H1 (cell line): ENCODE results near the gene CPSF2. TPM values are rescaled to one million over a fixed set of nuclear protein-coding genes. Genes with fewer than 3 reads are reported as not detected.

ENCODE experiments used
- CTCF ChIA-PET: fragments of 300-600 bp; sonication (Branson Sonifier 250); formaldehyde crosslinking; loops from one replicate; lab custom pipeline; 2021; ENCODE audit not compliant: partially characterized antibody; lab: Charles Lee
- POLR2A ChIA-PET: fragments of 300-600 bp; sonication (Branson Sonifier 250); formaldehyde crosslinking; loops from one replicate; lab custom pipeline; 2021; ENCODE audit warnings: inconsistent platforms; ENCODE audit not compliant: partially characterized antibody; lab: Charles Lee
- DNase-seq, 2 experiments: peaks; one replicate each; pipeline versions ENCODE4 v3.0.0 to v3.0.0-alpha.2; 2010 to 2022; ENCODE audit warnings: low spot score in 2 of 2, low read depth in 1 of 2, mixed read lengths in 1 of 2
- FAIRE-seq: peaks from 2 replicates; lab custom pipeline; 2011; peaks lifted over from hg19 to GRCh38; lab: Jason Lieb, UNC
- H2AFZ ChIP-seq: 2 replicates; pipeline ENCODE4 v1.8.1; 2012; ENCODE audit warnings: low read length, inconsistent platforms
- H2AK5ac ChIP-seq: 2 replicates; pipeline ENCODE4 v1.6.1; 2013; ENCODE audit warnings: low read depth, low read length
- H2BK120ac ChIP-seq: replicated peaks from 2 replicates; pipeline ENCODE3; 2013; ENCODE audit warnings: low read depth, low read length, inconsistent platforms
- H2BK12ac ChIP-seq: 2 replicates; pipeline ENCODE4 v1.6.1; 2013; ENCODE audit warnings: low read depth, low read length
- H2BK15ac ChIP-seq: 2 replicates; pipeline ENCODE4 v1.6.1; 2013; ENCODE audit warnings: low read length
- H2BK20ac ChIP-seq: 2 replicates; pipeline ENCODE4 v1.6.1; 2013; ENCODE audit warnings: low read length
- H2BK5ac ChIP-seq: 2 replicates; pipeline ENCODE4 v1.6.1; 2013; ENCODE audit warnings: low read depth, low read length
- H3K14ac ChIP-seq: 2 replicates; pipeline ENCODE4 v1.6.1; 2013; ENCODE audit warnings: inconsistent platforms; ENCODE audit not compliant: insufficient read length
- H3K18ac ChIP-seq: 2 replicates; pipeline ENCODE4 v1.6.1; 2013; ENCODE audit warnings: low read length; ENCODE audit errors: extremely low read depth
- H3K23ac ChIP-seq: 2 replicates; pipeline ENCODE4 v1.6.1; 2013; ENCODE audit warnings: inconsistent platforms; ENCODE audit not compliant: insufficient read length
- H3K23me2 ChIP-seq: 2 replicates; pipeline ENCODE4 v1.6.1; 2013; ENCODE audit warnings: low read depth, low read length
- H3K27ac ChIP-seq: 2 replicates; pipeline ENCODE4 v1.6.1; 2011; ENCODE audit warnings: low read depth, low read length, inconsistent platforms
- H3K27me3 ChIP-seq, 4 experiments: replicated peaks in 1 of 4; 1 replicate in 1 of 4; 2 replicates in 3 of 4; pipeline versions ENCODE4 v1.6.1 to v1.8.1; 2011 to 2013; ENCODE audit warnings: low read length in 3 of 4, mild to moderate bottlenecking in 3 of 4, inconsistent platforms in 2 of 4, mixed read lengths in 2 of 4, moderate library complexity in 1 of 4; ENCODE audit not compliant: control insufficient read depth in 3 of 4, insufficient read depth in 3 of 4; ENCODE audit errors: extremely low read depth in 1 of 4
- H3K36me3 ChIP-seq, 4 experiments: 2 replicates each; pipeline versions ENCODE4 v1.6.1 to v1.8.1; 2011 to 2013; ENCODE audit warnings: mild to moderate bottlenecking in 4 of 4, low read length in 3 of 4, moderate library complexity in 2 of 4, control low read depth in 1 of 4, inconsistent platforms in 1 of 4; ENCODE audit not compliant: insufficient read depth in 4 of 4, control insufficient read depth in 2 of 4
- H3K4ac ChIP-seq: replicated peaks from 2 replicates; pipeline ENCODE3; 2013; ENCODE audit warnings: low read length, low read depth, mixed read lengths, inconsistent platforms; ENCODE audit not compliant: insufficient read length
- H3K4me1 ChIP-seq, 4 experiments: replicated peaks in 1 of 4; 1 replicate in 1 of 4; 2 replicates in 3 of 4; pipeline versions ENCODE4 v1.6.1 to v1.8.1; 2011 to 2013; ENCODE audit warnings: low read length in 3 of 4, inconsistent platforms in 2 of 4, mixed read lengths in 1 of 4; ENCODE audit not compliant: insufficient read depth in 4 of 4, control insufficient read depth in 3 of 4
- H3K4me2 ChIP-seq, 2 experiments: 2 replicates each; pipeline versions ENCODE4 v1.6.1 to v1.8.1; 2011 to 2013; ENCODE audit warnings: low read depth in 2 of 2, low read length in 2 of 2, control low read depth in 1 of 2, inconsistent platforms in 1 of 2, mild to moderate bottlenecking in 1 of 2; ENCODE audit not compliant: insufficient read depth in 1 of 2
- H3K4me3 ChIP-seq, 4 experiments: fragments of 200-600, 300-600 bp in 1 of 4; sonication (generic), shearing (Covaris generic), sonication (Bioruptor Twin) in 1 of 4; 2 replicates each; pipeline versions ENCODE4 v1.5.1 to v1.8.1; 2011 to 2016; ENCODE audit warnings: low read length in 4 of 4, low read depth in 3 of 4, control low read depth in 2 of 4, inconsistent platforms in 2 of 4, mild to moderate bottlenecking in 2 of 4, mixed read lengths in 1 of 4, moderate library complexity in 1 of 4; ENCODE audit not compliant: insufficient read depth in 2 of 4; ENCODE audit errors: extremely low read depth in 1 of 4
- H3K56ac ChIP-seq: replicated peaks from 2 replicates; pipeline ENCODE3; 2013; ENCODE audit warnings: low read depth, mild to moderate bottlenecking, mixed read lengths, low read length, inconsistent platforms; ENCODE audit not compliant: insufficient read length
- H3K79me1 ChIP-seq: 2 replicates; pipeline ENCODE4 v1.6.1; 2013; ENCODE audit warnings: low read depth, low read length, control low read depth
- H3K79me2 ChIP-seq, 2 experiments: 2 replicates each; pipeline versions ENCODE4 v1.6.1 to v1.8.1; 2012 to 2013; ENCODE audit warnings: low read length in 2 of 2, mild to moderate bottlenecking in 2 of 2, inconsistent platforms in 1 of 2; ENCODE audit not compliant: insufficient read depth in 2 of 2, control insufficient read depth in 1 of 2
- H3K9ac ChIP-seq, 4 experiments: replicated peaks in 1 of 4; 1 replicate in 1 of 4; 2 replicates in 3 of 4; pipeline versions ENCODE4 v1.6.1 to v1.8.1; 2011 to 2013; ENCODE audit warnings: low read depth in 3 of 4, low read length in 3 of 4, control low read depth in 2 of 4, mild to moderate bottlenecking in 2 of 4, moderate library complexity in 2 of 4, inconsistent platforms in 1 of 4; ENCODE audit errors: extremely low read depth in 1 of 4
- H3K9me3 ChIP-seq, 2 experiments: 2 replicates each; pipeline versions ENCODE4 v1.6.1 to v1.8.1; 2012 to 2013; ENCODE audit warnings: mild to moderate bottlenecking in 2 of 2, moderate library complexity in 2 of 2, control low read depth in 1 of 2, inconsistent platforms in 1 of 2, low read depth in 1 of 2, low read length in 1 of 2, mixed read lengths in 1 of 2; ENCODE audit not compliant: insufficient read depth in 2 of 2
- H4K20me1 ChIP-seq, 2 experiments: replicated peaks in 1 of 2; 2 replicates each; pipeline versions ENCODE3 to v1.8.1; 2011 to 2013; ENCODE audit warnings: inconsistent platforms in 2 of 2, low read length in 2 of 2, mild to moderate bottlenecking in 1 of 2; ENCODE audit not compliant: insufficient read depth in 2 of 2, control insufficient read depth in 1 of 2
- H4K5ac ChIP-seq: 2 replicates; pipeline ENCODE4 v1.6.1; 2013; ENCODE audit warnings: low read length, low read depth, mixed read lengths, inconsistent platforms; ENCODE audit not compliant: insufficient read length
- H4K8ac ChIP-seq: 2 replicates; pipeline ENCODE4 v1.8.0; 2013; ENCODE audit warnings: mild to moderate bottlenecking, moderate library complexity, low read length, inconsistent platforms; ENCODE audit not compliant: insufficient read depth; ENCODE audit errors: extremely low read depth
- H4K91ac ChIP-seq: replicated peaks from 2 replicates; pipeline ENCODE3; 2013; ENCODE audit warnings: low read length, mixed read lengths, inconsistent platforms; ENCODE audit not compliant: insufficient read length
- CBX5 ChIP-seq: fragments of 300-800, 300-1000 bp; sonication (generic); IDR thresholded peaks from 2 replicates; pipeline ENCODE4 v1.7.1; 2016; ENCODE audit warnings: antibody characterized with exemption, low read length, low read depth
- CREB1 ChIP-seq: IDR thresholded peaks from 2 replicates; pipeline ENCODE4 v1.6.1; 2012; ENCODE audit warnings: inconsistent platforms
- EGR1 ChIP-seq: IDR thresholded peaks from 2 replicates; pipeline ENCODE4 v1.6.1; 2011; ENCODE audit warnings: low read depth, low read length, borderline replicate concordance
- KDM1A ChIP-seq: fragments of 200-600, 300-600 bp; sonication (generic); IDR thresholded peaks from 2 replicates; pipeline ENCODE4 v1.7.1; 2016; ENCODE audit warnings: mild to moderate bottlenecking, low read length, borderline replicate concordance
- NRF1 ChIP-seq: IDR thresholded peaks from 2 replicates; pipeline ENCODE4 v1.6.1; 2011; ENCODE audit warnings: mild to moderate bottlenecking, low read depth, low read length, improper control_type of control experiment
- PHF8 ChIP-seq: fragments of 200-600 bp; sonication (generic); conservative IDR thresholded peaks from 2 replicates; pipeline ENCODE4 v1.7.1; 2012; ENCODE audit warnings: low read depth, mild to moderate bottlenecking, inconsistent platforms, low read length, moderate library complexity
- POU5F1 ChIP-seq: IDR thresholded peaks from 2 replicates; pipeline ENCODE4 v1.6.1; 2011; ENCODE audit warnings: low read depth, mild to moderate bottlenecking, low read length, moderate library complexity
- polyA plus RNA-seq, 7 experiments: library from polyadenylated mRNA; depleted of rRNA in 3 of 7; stranded (reverse) in 5 of 7; unstranded in 2 of 7; fragments of >200 nt in 5 of 7; fragments of 200-250 nt in 2 of 7; gene quantifications; 1 replicate in 5 of 7; 2 replicates in 1 of 7; 4 replicates in 1 of 7; pipeline versions ENCODE4 v1.2.1 to v1.2.3, GENCODE V29; 2011 to 2013; ENCODE audit warnings: missing spikeins in 2 of 7, mixed read lengths in 2 of 7
- total RNA-seq: library from RNA; stranded (reverse); fragmentation: NEBNext Ultra II Directional; extraction: Animal tissue kit (Norgen Biotek cat#: 25700); gene quantifications from 2 replicates; pipeline ENCODE4 v1.2.1, GENCODE V29; 2021
- TF ChIP-seq, protein P1 (sequence below), 3 experiments: IDR thresholded peaks; 1 replicate in 2 of 3; 2 replicates in 1 of 3; pipeline versions ENCODE4 v1.5.1 to v1.6.1; 2011; ENCODE audit warnings: low read length in 3 of 3, mild to moderate bottlenecking in 3 of 3, inconsistent platforms in 2 of 3, low read depth in 1 of 3, moderate library complexity in 1 of 3; ENCODE audit not compliant: insufficient read depth in 1 of 3; ENCODE audit errors: control extremely low read depth in 1 of 3

Gene CPSF2
- total and polyA plus RNA-seq, 2 of the 8 experiments (the other 6 are each of a cell fraction or from before 2014, with no cell fraction given) = 11.3 to 130 TPM

DNA sequence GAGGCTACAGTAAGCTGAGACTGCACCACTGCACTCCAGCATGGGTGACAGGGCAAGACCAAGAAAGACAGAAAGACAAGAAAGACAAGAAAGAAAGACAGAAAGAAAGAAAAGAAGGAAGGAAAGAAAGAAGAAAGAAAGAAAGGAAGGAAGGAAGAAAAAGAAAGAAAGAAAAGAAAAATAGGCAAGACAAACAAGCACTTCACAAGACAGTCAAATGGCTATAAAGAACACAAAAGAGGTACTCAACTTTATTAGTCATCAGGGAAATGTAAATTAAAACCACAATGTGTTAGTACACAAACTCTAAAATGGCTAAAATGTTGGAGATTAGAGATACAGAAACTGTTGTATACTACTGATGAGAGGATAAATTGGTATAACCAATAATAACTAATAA is 22.0 kb upstream of the CPSF2 start:
- no peak overlapping the region for H2BK5ac ChIP-seq
- no peak overlapping the region for H2BK20ac ChIP-seq
- no peaks in the 10 kb centered on the region for H3K27me3 ChIP-seq
- no peak overlapping the region for H2AK5ac ChIP-seq
- no peak overlapping the region for H2BK15ac ChIP-seq
- H3K79me1 ChIP-seq = peaks cover 9% of the 10 kb centered on the region; the same call in 1 of the 2 replicates
- H3K9ac ChIP-seq = no peak overlapping the region
- H2AFZ ChIP-seq = no peak overlapping the region
- ChIA-PET POLR2A (interaction anchor here (0.6 to 3.8 kb wide), 2 partner anchors 22 to 30 kb away, joined by 3 to 23 read pairs; partner anchors contain the start of genes CPSF2 and NDUFB1), CTCF (interaction anchor here (1.0 kb wide), 1 partner anchor 1674 kb away, joined by 3 read pairs; no protein-coding TSS in a partner anchor)
- no peaks in the 10 kb centered on the region for H3K9me3 ChIP-seq
- no peak overlapping the region for H3K4me3 ChIP-seq
- no peak overlapping the region for H4K8ac ChIP-seq
- DNase-seq (no peak), FAIRE-seq (no peak)
- no peak for TF ChIP-seq PHF8
- TF ChIP-seq CREB1 = no peak
- no peak for TF ChIP-seq EGR1
- no peak for TF ChIP-seq NRF1
- no peak for TF ChIP-seq CBX5
- TF ChIP-seq, protein P1, sequence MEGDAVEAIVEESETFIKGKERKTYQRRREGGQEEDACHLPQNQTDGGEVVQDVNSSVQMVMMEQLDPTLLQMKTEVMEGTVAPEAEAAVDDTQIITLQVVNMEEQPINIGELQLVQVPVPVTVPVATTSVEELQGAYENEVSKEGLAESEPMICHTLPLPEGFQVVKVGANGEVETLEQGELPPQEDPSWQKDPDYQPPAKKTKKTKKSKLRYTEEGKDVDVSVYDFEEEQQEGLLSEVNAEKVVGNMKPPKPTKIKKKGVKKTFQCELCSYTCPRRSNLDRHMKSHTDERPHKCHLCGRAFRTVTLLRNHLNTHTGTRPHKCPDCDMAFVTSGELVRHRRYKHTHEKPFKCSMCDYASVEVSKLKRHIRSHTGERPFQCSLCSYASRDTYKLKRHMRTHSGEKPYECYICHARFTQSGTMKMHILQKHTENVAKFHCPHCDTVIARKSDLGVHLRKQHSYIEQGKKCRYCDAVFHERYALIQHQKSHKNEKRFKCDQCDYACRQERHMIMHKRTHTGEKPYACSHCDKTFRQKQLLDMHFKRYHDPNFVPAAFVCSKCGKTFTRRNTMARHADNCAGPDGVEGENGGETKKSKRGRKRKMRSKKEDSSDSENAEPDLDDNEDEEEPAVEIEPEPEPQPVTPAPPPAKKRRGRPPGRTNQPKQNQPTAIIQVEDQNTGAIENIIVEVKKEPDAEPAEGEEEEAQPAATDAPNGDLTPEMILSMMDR (IDR thresholded peaks at IDR 0.05; ENCODE audit: control extremely low read depth in 1 of 3, insufficient read depth in 1 of 3, low read depth in 1 of 3, low read length in 3 of 3) = no peak
- TF ChIP-seq KDM1A = no peak
- no peak for TF ChIP-seq POU5F1
- peaks cover 0 to 6% (median 4%) of the 10 kb centered on the region in 4 experiments; a peak in 2 of 8 replicates for H3K36me3 ChIP-seq
- H4K20me1 ChIP-seq = peaks cover 2 to 4% of the 10 kb centered on the region in 2 experiments
- H4K5ac ChIP-seq = no peak overlapping the region
- H4K91ac ChIP-seq = no peak overlapping the region
- peaks cover 0 to 3% (median 0%) of the 10 kb centered on the region in 4 experiments; a peak in 1 of 7 replicates for H3K4me1 ChIP-seq
- H3K14ac ChIP-seq = no peak overlapping the region
- no peak overlapping the region for H3K4me2 ChIP-seq
- no peak overlapping the region for H3K23ac ChIP-seq
- no peak overlapping the region for H3K4ac ChIP-seq
- no peak overlapping the region for H3K56ac ChIP-seq
- no peak overlapping the region for H3K18ac ChIP-seq
- no peak overlapping the region for H3K27ac ChIP-seq
- no peak overlapping the region for H2BK120ac ChIP-seq
- no peaks in the 10 kb centered on the region for H3K23me2 ChIP-seq
- H3K79me2 ChIP-seq = peaks cover 19 to 76% of the 10 kb centered on the region in 2 experiments
- no peak overlapping the region for H2BK12ac ChIP-seq
